ENCODE measurements around the gene PSME1.

Gene PSME1

DNA sequence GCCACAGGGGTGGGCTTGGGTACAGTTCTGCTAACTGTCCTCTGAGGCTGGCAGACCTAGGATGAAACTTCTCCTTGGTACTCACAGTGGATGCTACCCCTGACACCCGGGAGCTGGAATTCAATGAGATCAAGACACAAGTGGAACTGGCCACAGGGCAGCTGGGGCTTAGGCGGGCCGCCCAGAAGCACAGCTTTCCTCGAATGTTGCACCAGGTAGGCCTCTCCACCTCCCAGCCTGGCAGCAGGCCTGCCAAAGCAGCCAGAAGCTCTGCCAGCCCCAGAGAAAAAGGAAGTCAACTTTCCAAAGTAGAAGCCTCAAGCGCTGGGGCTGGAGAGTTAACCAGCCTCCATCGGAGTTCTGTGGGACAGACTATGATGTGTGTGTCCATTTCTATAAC lies 18.8 kb upstream of the PSME1 start:
- CTCF ChIA-PET, result interaction anchor here (0.9 to 6.8 kb wide), 9 partner anchors 9 to 59 kb away, joined by 3 to 58 read pairs (median 18); partner anchors contain the start of genes EMC9, FITM1, IRF9 and PCK2
- TF ChIP-seq, protein P1, sequence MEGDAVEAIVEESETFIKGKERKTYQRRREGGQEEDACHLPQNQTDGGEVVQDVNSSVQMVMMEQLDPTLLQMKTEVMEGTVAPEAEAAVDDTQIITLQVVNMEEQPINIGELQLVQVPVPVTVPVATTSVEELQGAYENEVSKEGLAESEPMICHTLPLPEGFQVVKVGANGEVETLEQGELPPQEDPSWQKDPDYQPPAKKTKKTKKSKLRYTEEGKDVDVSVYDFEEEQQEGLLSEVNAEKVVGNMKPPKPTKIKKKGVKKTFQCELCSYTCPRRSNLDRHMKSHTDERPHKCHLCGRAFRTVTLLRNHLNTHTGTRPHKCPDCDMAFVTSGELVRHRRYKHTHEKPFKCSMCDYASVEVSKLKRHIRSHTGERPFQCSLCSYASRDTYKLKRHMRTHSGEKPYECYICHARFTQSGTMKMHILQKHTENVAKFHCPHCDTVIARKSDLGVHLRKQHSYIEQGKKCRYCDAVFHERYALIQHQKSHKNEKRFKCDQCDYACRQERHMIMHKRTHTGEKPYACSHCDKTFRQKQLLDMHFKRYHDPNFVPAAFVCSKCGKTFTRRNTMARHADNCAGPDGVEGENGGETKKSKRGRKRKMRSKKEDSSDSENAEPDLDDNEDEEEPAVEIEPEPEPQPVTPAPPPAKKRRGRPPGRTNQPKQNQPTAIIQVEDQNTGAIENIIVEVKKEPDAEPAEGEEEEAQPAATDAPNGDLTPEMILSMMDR (IDR thresholded peaks at IDR 0.05; ENCODE audit: control extremely low read depth, extremely low read depth, low read depth, missing control alignments), result no peak
- no peak for DNase-seq (ENCODE audit: extremely low spot score)
- POLR2A ChIA-PET, result interaction anchor here (0.7 to 2.0 kb wide), 3 partner anchors 24 to 44 kb away, joined by 3 to 7 read pairs (median 3); partner anchors contain the start of genes EMC9, IRF9 and RNF31

DNA sequence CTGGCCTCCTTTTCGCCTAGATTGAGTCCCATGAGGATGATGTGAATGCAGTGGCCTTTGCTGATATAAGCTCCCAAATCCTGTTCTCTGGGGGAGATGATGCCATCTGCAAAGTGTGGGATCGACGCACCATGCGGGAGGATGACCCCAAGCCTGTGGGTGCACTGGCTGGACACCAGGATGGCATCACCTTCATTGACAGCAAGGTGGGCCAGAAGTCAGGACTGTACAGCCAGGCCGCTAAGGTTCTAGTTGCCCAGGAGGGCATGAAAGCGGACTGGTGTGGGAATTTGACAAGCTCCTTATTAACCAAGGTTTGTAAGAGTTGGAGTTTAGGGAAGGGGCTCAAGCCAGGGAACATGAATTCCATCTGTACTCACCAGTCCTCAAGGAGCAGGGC lies 16.3 kb upstream of the PSME1 start:
- POLR2A ChIA-PET, result no interaction called here
- TF ChIP-seq, protein P1 (IDR thresholded peaks at IDR 0.05; ENCODE audit: control extremely low read depth, extremely low read depth, low read depth, missing control alignments), result no peak

DNA sequence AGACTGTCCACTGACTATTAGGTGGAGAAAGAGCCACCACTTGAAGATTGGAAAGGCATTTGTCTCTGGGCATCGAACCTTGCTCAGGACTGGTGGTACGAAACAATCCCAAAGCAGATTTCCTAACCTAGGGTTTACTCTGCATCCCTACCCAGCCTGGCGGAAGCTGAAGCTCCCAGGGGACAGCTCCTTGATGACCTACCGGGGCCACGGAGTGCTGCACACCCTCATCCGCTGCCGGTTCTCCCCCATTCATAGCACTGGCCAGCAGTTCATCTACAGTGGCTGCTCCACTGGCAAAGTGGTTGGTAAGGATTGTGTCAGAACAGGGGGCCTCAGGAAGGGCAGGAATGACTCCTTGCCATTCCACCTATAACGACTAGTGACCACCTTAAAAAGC lies 14.8 kb upstream of the PSME1 start:
- DNase-seq (ENCODE audit: extremely low spot score), result no peak
- TF ChIP-seq, protein P1 (IDR thresholded peaks at IDR 0.05; ENCODE audit: control extremely low read depth, extremely low read depth, low read depth, missing control alignments), result no peak
- POLR2A ChIA-PET, result interaction anchor here (0.6 kb wide), 1 partner anchor 15 kb away, joined by 3 read pairs; the partner anchor contains the start of gene PSME1
- CTCF ChIA-PET, result no interaction called here

More for the DNA sequence above, 16.3 kb upstream of the PSME1 start:
- CTCF ChIA-PET, result interaction anchor here (1.0 to 6.8 kb wide), 5 partner anchors 10 to 63 kb away, joined by 3 to 58 read pairs (median 6); partner anchors contain the start of genes EMC9, FITM1 and PSME1
- DNase-seq (ENCODE audit: extremely low spot score), result no peak

DNA sequence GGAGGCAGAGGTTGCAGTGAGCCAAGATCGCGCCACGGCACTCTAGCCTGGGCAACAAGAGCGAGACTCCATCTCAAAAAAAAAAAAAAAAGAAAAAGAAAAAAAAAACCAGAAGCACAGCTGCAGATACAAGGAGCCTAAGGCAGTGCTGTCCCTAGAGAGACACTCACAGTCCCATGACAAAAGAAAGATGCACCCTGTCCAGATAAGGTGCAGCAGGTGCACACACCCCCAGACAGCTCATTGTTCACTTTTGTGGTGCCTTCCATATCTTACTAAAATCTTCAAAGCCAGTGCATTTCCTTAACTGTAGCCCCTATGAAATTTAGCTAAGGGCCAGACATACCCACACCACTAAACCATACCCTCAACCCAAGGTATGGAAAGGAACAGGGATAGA lies 13.6 kb upstream of the PSME1 start:
- DNase-seq (ENCODE audit: extremely low spot score), result no peak
- ChIA-PET POLR2A (no interaction called here), CTCF (interaction anchor here (1.6 to 6.5 kb wide), 2 partner anchors 13 to 15 kb away, joined by 3 to 38 read pairs; no protein-coding TSS in a partner anchor)
- TF ChIP-seq, protein P1 (IDR thresholded peaks at IDR 0.05; ENCODE audit: control extremely low read depth, extremely low read depth, low read depth, missing control alignments), result no peak

DNA sequence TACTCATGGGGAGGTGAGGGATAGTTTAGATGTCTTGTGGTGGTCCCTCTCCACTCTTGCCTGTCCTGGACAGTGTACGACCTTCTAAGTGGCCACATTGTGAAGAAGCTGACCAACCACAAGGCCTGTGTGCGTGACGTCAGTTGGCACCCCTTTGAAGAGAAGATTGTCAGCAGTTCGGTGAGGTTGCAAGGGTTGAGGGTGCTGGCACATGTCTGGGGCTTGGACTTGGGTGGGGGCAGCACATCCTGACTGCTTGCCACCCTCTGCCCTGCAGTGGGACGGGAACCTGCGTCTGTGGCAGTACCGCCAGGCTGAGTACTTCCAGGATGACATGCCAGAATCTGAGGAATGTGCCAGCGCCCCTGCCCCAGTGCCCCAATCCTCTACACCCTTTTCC lies 13.1 kb upstream of the PSME1 start:
- ChIA-PET CTCF (interaction anchor here (1.3 to 6.5 kb wide), 5 partner anchors 8 to 553 kb away, joined by 3 to 38 read pairs (median 6); partner anchors contain the start of genes DCAF11, IRF9 and NRL), POLR2A (no interaction called here)
- TF ChIP-seq, protein P1 (IDR thresholded peaks at IDR 0.05; ENCODE audit: control extremely low read depth, extremely low read depth, low read depth, missing control alignments), result no peak
- DNase-seq (ENCODE audit: extremely low spot score), result no peak

DNA sequence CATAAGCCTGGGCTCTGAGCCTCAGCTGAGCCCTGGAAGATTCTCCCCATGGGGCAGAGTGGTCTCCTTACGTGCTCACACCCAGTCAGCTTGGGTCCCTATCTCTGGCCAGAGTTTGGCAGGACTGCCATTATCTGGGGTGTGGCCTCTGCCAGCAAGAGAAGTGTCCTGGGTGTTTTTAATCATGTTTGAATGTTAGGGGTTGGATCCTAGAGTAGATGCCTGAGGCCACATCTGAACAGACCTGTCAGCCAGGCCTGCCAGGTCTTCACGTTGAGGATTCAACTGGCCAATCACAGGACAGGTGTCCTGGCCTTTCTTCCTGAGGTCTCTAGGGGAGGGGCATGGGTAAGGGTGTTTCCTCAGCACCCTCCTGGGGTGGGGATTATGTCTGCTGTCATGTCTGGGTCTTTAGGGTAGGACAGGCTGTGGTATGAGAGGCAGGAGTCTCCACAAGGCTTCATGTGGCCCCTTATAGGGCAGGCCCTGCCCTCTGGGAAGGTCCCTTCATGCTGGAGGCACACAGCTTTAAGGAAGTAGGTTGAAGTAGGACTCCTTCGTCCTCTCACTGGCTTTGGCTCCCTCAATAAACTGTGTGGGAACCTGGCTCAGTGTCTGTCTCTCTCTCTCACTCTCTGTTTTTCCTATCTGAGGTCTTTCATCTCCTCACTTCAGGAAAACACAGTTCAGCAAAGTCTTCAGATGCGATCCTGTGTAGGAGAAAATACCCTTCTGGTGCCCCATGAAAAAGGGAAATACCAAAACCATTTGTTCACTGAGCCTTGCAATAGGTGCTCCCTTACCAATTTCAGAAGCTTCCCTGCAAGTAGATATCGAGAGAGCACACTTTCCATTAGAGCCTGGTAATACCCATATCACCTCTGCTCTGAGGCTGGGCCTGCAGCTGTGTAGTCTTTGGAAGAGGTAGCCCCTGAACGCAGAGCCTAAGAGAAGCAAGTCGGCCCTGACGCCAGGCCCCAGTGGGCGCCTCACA lies 12.3 kb upstream of the PSME1 start:
- ChIA-PET CTCF (interaction anchor here (1.0 to 6.5 kb wide), 11 partner anchors 9 to 553 kb away, joined by 3 to 38 read pairs (median 5); partner anchors contain the start of genes DCAF11, IRF9 and NRL), POLR2A (interaction anchor here (0.7 to 3.2 kb wide), 2 partner anchors 9 to 13 kb away, joined by 3 to 18 read pairs; partner anchors contain the start of genes DCAF11 and NRL)
- TF ChIP-seq, protein P1 (IDR thresholded peaks at IDR 0.05; ENCODE audit: control extremely low read depth, extremely low read depth, low read depth, missing control alignments), result no peak
- peak; percentile 45 for DNase-seq (ENCODE audit: extremely low spot score)
